Fibroblast of skin of back (primary cell): ENCODE data around the gene RDX.

Experiments used
- DNase-seq: peaks from one replicate; pipeline ENCODE4 v3.0.0-alpha.2; 2013

The RDX gene

GRCh38 chr11:110169738-110170137, 126.7 kb downstream of the RDX start:
- no peak for DNase-seq

DNA sequence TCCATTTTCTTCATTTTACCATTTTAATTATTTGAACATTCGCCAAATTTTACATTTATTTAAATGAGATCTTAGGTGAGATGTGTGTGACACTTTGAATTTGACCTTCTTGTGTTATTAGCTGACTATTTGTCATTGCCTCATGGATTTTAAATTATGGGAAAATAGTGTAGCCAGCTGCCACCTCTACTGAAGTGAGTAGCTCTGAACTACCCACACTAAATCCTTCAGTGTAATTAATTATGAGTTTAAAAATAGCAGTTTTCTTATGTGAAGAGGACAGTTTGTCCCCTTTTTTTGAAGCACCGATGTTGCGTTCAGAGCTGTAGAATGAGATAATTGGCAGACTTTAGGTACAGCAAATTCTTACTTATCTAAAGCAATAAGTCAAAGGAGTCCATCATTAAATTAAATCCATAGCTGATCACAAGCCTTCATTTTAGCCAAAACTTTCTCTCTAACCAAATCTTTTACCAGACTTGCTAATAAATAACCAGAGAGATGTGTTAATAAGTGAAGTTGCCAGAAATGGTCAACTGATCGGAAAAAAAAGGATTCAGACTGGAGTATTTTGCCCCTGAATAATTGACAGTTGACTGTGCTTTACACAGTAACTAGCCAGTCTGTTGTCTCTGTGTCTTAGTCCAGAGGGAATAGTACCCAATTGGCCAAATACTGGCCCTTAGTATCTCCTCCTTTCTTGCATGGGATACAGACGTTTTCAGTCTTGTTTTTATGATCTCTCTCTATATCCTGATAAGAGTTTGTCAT, 128.2 kb downstream of the RDX start:
- DNase-seq = no peak

GRCh38 chr11:110165039-110165925, 131.1 kb downstream of the RDX start:
- no peak for DNase-seq

- no peak for DNase-seq
Measured at GRCh38 chr11:110162216-110162615, 134.2 kb downstream of the RDX start.

- DNase-seq = no peak
Measured at GRCh38 chr11:110161061-110161460, 135.4 kb downstream of the RDX start.

DNA sequence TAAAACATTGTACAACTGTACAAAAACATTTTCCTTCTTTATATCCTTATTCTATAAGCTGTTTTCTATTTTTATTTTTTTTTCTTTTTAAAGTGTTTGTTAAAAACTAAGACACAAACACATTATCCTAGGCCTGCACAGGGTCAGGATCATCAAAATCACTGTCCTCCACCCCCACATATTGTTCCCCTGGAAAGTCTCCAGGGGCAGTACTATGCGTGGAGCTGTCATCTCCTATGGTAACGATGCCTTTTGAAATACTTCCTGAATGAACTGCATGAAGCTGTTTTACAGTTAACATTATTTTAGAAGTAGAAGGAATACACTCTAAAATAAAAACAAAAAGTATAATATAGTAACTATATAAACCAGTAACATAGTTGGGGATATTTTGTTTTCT, 136.0 kb downstream of the RDX start:
- no peak for DNase-seq

- peak; percentile 12 for DNase-seq
Measured at GRCh38 chr11:110160016-110160415, 136.4 kb downstream of the RDX start.

DNA sequence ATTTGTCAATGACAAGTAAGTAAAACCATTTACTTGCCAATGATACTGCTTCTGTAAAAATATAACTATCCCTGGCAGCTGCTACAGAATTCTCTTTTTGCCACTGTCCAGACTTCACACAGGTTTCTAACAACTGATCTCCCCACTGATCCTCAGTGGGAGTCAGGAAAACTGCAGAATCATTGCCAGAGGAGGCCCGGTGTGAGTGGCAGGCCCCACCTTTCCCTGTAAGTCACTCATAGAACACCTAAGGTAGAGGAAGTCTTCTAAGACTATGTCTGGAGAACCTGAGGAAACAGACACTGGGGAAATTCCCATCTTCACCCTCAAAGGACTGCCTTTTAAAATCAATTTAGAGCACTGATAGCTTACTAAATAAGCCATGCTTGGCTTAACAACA, 136.9 kb downstream of the RDX start:
- no peak for DNase-seq

- DNase-seq = no peak
Measured at GRCh38 chr11:110158317-110159200, 137.9 kb downstream of the RDX start.

- no peak for DNase-seq
Measured at GRCh38 chr11:110156503-110156902, 139.9 kb downstream of the RDX start.

- DNase-seq = no peak
Measured at GRCh38 chr11:110153474-110153873, 142.9 kb downstream of the RDX start.

- no peak for DNase-seq
Measured at GRCh38 chr11:110152199-110152598, 144.2 kb downstream of the RDX start.

- peak; percentile 64 for DNase-seq
Measured at GRCh38 chr11:110148775-110149744, 147.4 kb downstream of the RDX start.

GRCh38 chr11:110147962-110148709, 148.3 kb downstream of the RDX start:
- peak; percentile 83 for DNase-seq

DNA sequence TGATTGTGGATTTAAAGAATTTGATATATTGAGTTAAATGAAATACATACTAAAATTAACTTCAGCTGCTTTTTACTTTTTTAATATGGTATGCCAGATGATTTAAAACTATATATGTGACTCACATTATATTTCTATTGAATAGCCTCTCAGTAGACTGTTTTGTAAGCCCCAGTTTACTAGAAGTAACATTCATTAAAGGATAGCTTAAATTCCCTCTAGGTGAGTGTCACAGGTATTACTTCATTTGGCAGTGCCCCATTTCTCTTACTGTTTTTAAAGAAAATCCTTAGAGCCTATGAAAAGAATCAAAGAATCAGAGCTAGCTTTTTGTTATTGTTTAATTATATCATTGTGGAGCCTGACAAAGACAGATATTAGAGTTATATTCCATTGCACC, 154.6 kb downstream of the RDX start:
- no peak for DNase-seq

DNA sequence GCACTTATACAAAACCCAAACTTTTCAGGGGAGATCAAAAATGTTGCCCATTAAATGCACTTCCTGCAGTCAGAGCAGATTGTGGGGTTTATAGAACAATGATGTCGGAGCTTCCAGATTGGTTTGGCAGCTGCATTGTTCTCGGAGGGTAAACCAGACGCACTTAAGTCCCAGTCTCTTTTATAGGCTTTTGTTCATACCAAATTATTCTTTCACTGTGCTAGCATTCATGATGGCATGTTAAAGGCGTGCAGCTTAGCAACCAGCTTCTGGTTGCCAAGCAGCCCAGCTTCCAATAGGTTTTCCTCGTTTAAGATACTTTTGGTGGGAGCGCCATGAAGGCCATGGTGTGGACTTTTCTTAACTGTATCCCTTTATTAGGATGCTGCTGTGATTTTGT, 162.3 kb downstream of the RDX start:
- no peak for DNase-seq

DNA sequence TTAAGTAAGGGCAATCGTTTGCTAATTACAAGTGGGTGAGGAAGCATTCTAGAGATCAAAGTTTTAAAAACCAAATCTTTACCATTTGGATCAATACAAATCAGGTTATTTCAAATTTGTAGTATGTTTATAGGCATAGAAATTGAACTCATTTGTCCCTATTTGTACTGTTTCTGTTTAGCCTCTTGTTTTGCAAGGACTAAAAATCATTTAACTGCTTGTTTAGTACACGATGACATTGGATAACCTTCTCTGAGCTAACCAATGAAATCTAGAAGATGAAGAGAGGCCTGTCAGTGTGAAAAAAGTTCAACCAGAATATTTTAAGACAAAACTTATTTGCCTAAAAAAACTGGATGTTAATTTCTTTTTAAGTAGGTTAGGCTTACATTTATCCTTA, 163.3 kb downstream of the RDX start:
- DNase-seq = no peak

DNA sequence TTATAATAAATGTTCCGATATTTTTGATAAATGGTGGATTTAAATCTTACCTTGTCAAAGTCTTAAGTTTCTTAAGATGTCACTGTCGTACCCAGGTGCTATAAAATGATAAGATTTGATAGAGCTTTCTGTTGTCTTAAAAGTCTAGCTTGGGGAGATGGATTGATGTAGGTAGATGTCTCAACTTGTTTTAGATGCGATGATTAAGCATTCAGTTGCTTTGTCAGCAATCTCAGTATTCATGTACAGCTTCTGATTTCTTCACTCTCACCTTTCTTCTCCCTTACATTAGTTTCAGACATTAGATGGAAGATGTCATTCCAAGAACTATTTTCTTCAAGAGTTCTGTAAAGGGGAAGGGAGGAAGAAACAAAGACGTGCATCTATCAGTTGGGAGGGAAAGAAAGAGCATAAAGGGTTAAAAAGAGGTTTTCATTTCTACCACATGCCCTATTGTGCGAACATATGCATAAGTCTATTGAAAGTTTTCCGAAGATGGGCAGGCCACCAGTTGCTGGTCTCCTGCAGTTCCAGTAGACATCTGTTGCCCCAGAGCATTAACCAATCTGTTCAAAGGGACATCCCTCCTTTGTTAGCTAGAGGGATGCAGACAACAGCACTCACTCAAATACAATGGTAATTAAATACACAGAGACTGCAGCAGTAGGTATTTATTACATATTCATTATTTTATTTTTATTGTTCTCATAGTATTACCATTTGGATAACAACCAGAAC, 164.9 kb downstream of the RDX start:
- DNase-seq = no peak

DNA sequence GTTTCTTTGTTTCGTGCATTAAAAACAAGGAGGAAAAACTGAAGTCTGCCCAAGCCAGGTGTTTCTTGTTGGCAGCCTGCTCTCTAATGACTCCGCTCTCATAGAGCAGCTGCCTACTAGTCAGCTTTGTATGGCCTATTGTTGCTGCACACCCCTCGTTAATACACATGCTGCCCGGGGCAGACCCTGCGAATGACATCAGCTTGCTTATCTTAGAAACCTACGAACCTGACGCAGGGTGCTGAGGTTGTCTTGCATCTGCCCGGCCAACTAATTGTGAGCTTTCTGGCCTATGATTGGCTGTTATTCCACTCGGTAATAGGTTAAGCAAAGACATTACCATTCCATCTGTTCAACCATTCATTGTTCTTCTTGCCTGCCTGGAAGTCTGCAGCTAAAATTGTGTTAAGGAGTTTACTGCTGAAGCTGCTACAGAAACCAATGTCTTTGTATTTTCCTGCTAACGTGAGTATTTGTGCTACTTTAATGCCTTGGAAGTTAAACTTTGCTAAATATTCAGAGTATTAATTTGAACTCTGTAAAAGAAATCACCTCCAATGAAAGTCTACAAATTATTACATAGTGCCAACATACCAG, 165.7 kb downstream of the RDX start:
- no peak for DNase-seq

- DNase-seq = peak; percentile 24
Measured at GRCh38 chr11:110128161-110128560, 168.3 kb downstream of the RDX start.
